Measurements from ENCODE around the gene BCKDK. TPM values are rescaled to one million over a fixed set of nuclear protein-coding genes. Genes with fewer than 3 reads are reported as not detected.

BCKDK gene
- total and polyA plus RNA-seq, 2 of the 13 experiments (the other 11 are each of a cell fraction or from before 2014, with no cell fraction given), result 24.9 to 42.6 TPM

DNA sequence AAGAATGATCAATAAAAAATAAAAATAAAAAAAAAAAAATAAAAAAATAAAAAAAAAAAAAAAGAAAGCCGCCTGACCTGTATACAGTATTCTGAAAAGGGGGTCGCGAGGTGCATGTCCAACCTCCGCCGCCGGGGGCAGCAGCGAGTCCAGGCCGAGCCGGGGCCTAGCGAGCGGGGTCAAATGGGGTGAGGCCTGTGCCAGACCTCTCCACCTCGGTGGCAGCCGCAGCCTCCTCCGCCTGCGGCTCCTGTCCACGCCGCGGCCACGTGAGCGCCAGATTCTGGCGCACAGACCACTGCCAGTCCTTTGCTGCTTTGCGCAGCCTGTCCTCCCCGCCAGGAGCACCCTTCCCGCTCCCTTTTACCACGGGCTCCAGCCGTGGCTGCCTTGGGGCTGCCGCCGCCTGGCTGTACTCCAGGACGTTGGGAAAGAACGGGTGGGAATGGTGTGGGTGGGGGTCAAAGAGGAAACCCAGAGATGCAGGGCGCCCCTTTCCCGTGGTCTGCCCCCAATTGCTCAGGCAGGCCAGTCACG is 2.4 kb upstream of the BCKDK start (continued):
- TF ChIP-seq, protein P1, sequence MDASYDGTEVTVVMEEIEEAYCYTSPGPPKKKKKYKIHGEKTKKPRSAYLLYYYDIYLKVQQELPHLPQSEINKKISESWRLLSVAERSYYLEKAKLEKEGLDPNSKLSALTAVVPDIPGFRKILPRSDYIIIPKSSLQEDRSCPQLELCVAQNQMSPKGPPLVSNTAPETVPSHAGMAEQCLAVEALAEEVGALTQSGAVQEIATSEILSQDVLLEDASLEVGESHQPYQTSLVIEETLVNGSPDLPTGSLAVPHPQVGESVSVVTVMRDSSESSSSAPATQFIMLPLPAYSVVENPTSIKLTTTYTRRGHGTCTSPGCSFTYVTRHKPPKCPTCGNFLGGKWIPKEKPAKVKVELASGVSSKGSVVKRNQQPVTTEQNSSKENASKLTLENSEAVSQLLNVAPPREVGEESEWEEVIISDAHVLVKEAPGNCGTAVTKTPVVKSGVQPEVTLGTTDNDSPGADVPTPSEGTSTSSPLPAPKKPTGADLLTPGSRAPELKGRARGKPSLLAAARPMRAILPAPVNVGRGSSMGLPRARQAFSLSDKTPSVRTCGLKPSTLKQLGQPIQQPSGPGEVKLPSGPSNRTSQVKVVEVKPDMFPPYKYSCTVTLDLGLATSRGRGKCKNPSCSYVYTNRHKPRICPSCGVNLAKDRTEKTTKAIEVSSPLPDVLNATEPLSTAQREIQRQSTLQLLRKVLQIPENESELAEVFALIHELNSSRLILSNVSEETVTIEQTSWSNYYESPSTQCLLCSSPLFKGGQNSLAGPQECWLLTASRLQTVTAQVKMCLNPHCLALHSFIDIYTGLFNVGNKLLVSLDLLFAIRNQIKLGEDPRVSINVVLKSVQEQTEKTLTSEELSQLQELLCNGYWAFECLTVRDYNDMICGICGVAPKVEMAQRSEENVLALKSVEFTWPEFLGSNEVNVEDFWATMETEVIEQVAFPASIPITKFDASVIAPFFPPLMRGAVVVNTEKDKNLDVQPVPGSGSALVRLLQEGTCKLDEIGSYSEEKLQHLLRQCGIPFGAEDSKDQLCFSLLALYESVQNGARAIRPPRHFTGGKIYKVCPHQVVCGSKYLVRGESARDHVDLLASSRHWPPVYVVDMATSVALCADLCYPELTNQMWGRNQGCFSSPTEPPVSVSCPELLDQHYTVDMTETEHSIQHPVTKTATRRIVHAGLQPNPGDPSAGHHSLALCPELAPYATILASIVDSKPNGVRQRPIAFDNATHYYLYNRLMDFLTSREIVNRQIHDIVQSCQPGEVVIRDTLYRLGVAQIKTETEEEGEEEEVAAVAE (CRISPR knock-in tag; IDR thresholded peaks at IDR 0.05; ENCODE audit: borderline replicate concordance), result peak; percentile 84
- TF ChIP-seq GTF2F1 (IDR thresholded peaks at IDR 0.05; ENCODE audit: low read length), result no peak
- TF ChIP-seq MZF1 (CRISPR knock-in tag; IDR thresholded peaks at IDR 0.05; ENCODE audit: borderline replicate concordance), result 0 out of 2 replicates have a peak, but pooled peaks have one; percentile 66
- no peak for TF ChIP-seq ZNF496 (CRISPR knock-in tag; IDR thresholded peaks at IDR 0.05; ENCODE audit: insufficient replicate concordance)
- peak; percentile 18; the same call in 1 of the 2 replicates for TF ChIP-seq SIX1 (CRISPR knock-in tag; IDR thresholded peaks at IDR 0.05; ENCODE audit: borderline replicate concordance)
- 0 out of 2 replicates have a peak, but pooled peaks have one; percentile 71 for TF ChIP-seq ZNF383 (CRISPR knock-in tag; IDR thresholded peaks at IDR 0.05; ENCODE audit: borderline replicate concordance)
- 0 out of 2 replicates have a peak, but pooled peaks have one; percentile 68 for TF ChIP-seq ZNF674 (CRISPR knock-in tag; IDR thresholded peaks at IDR 0.05; ENCODE audit: low read depth)
- TF ChIP-seq TEAD3 (CRISPR knock-in tag; optimal IDR thresholded peaks at IDR 0.05; ENCODE audit: borderline replicate concordance), result peak; percentile 87
- TF ChIP-seq MXD4 (CRISPR knock-in tag; IDR thresholded peaks at IDR 0.05), result peak; percentile 94
- TF ChIP-seq, protein P2, sequence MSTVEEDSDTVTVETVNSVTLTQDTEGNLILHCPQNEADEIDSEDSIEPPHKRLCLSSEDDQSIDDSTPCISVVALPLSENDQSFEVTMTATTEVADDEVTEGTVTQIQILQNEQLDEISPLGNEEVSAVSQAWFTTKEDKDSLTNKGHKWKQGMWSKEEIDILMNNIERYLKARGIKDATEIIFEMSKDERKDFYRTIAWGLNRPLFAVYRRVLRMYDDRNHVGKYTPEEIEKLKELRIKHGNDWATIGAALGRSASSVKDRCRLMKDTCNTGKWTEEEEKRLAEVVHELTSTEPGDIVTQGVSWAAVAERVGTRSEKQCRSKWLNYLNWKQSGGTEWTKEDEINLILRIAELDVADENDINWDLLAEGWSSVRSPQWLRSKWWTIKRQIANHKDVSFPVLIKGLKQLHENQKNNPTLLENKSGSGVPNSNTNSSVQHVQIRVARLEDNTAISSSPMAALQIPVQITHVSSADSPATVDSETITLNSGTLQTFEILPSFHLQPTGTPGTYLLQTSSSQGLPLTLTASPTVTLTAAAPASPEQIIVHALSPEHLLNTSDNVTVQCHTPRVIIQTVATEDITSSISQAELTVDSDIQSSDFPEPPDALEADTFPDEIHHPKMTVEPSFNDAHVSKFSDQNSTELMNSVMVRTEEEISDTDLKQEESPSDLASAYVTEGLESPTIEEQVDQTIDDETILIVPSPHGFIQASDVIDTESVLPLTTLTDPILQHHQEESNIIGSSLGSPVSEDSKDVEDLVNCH (CRISPR knock-in tag; IDR thresholded peaks at IDR 0.05), result peak; percentile 90; the same call in 1 of the 2 replicates
- TF ChIP-seq, protein P3, sequence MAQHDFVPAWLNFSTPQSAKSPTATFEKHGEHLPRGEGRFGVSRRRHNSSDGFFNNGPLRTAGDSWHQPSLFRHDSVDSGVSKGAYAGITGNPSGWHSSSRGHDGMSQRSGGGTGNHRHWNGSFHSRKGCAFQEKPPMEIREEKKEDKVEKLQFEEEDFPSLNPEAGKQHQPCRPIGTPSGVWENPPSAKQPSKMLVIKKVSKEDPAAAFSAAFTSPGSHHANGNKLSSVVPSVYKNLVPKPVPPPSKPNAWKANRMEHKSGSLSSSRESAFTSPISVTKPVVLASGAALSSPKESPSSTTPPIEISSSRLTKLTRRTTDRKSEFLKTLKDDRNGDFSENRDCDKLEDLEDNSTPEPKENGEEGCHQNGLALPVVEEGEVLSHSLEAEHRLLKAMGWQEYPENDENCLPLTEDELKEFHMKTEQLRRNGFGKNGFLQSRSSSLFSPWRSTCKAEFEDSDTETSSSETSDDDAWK (CRISPR knock-in tag; IDR thresholded peaks at IDR 0.05), result no peak
- TF ChIP-seq POGZ (CRISPR knock-in tag; IDR thresholded peaks at IDR 0.05), result peak; percentile 88
- no peak for TF ChIP-seq ZNF10 (CRISPR knock-in tag; IDR thresholded peaks at IDR 0.05; ENCODE audit: borderline replicate concordance, low read depth)
- TF ChIP-seq ZNF781 (CRISPR knock-in tag; IDR thresholded peaks at IDR 0.05; ENCODE audit: borderline replicate concordance, not compliant biosample characterization), result peak; percentile 97
- no peak for TF ChIP-seq KDM5A (IDR thresholded peaks at IDR 0.05; ENCODE audit: borderline replicate concordance, low read length)
- TF ChIP-seq MEIS1 (CRISPR knock-in tag; IDR thresholded peaks at IDR 0.05; ENCODE audit: borderline replicate concordance), result peak; percentile 90; the same call in 1 of the 2 replicates
- peak; percentile 98 for TF ChIP-seq ZNF788 (CRISPR knock-in tag; IDR thresholded peaks at IDR 0.05; ENCODE audit: borderline replicate concordance)
- 0 out of 2 replicates have a peak, but pooled peaks have one; percentile 79 for TF ChIP-seq ZNF782 (CRISPR knock-in tag; IDR thresholded peaks at IDR 0.05; ENCODE audit: borderline replicate concordance)
- peak; percentile 76 for TF ChIP-seq DRAP1 (CRISPR knock-in tag; IDR thresholded peaks at IDR 0.05)
- peak; percentile 98 for TF ChIP-seq SRY (CRISPR knock-in tag; IDR thresholded peaks at IDR 0.05)
- TF ChIP-seq FIP1L1 (IDR thresholded peaks at IDR 0.05; ENCODE audit: borderline replicate concordance, insufficient read depth, low read depth, low read length), result no peak
